ENCODE measurements around the gene MECR.
A peak's percentile ranks its signal among the peaks of the same experiment; 100 is the strongest.

The MECR gene

DNA sequence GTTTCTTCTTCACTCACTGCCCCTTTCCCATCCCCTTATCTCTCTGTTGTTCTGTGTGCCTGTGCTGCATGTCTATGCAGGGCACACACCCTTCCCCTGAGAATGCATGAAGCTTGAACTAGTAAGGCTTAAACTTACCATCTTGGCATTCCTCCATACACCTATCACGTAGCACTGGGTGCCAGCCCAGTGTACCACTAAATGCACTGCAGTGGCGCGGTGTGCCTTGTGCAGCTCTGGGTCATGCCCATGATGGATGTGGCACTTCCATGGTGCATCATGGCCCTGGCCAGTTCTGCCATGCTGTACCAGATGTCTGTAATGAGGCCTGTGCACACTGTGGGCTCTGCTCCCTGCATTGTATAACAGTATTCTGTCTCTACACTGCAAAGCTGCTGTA, 16.3 kb upstream of the MECR start:
- no peaks in the 10 kb centered on the region for H3K9me3 ChIP-seq (ENCODE audit: control insufficient read depth, low read length)
- no peak overlapping the region for H3K4me3 ChIP-seq (ENCODE audit: insufficient read depth, low read depth, low read length, poor library complexity, severe bottlenecking)
- H3K36me3 ChIP-seq (ENCODE audit: control insufficient read depth, insufficient read depth, low read length), result no peaks in the 10 kb centered on the region
- no peaks in the 10 kb centered on the region for H3K4me1 ChIP-seq (ENCODE audit: control insufficient read depth, insufficient read depth, low read length, poor library complexity, severe bottlenecking)
- H3K27me3 ChIP-seq (replicated peaks; ENCODE audit: control insufficient read depth, insufficient read depth, low read length, poor library complexity, severe bottlenecking), result no peaks in the 10 kb centered on the region
- no peak for DNase-seq
- no peak overlapping the region for H3K27ac ChIP-seq (ENCODE audit: insufficient read depth, low read length, poor library complexity, severe bottlenecking)

DNA sequence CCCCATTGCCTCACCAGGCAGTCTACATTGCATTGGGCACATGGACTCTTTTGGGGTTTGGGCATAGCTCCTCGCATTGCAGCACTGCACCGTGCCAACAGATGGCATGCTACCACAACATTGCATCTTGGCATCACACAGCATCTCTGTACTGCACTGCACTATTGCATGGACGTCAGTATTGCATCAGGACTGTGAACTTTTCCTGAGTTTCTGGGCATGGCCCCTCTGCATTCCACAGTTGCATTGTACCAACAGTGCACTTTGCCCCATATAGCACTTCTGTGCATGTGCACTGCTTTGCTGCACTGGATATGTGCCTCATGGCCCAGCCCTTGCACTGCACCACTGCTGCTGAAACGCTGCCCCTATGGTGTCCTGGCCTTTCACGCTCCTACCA, 15.1 kb upstream of the MECR start:
- Histone ChIP-seq H3K9me3 (ENCODE audit: control insufficient read depth, low read length) (no peaks in the 10 kb centered on the region), H3K27me3 (replicated peaks; ENCODE audit: control insufficient read depth, insufficient read depth, low read length, poor library complexity, severe bottlenecking) (no peaks in the 10 kb centered on the region), H3K36me3 (ENCODE audit: control insufficient read depth, insufficient read depth, low read length) (no peaks in the 10 kb centered on the region), H3K4me1 (ENCODE audit: control insufficient read depth, insufficient read depth, low read length, poor library complexity, severe bottlenecking) (no peaks in the 10 kb centered on the region), H3K27ac (ENCODE audit: insufficient read depth, low read length, poor library complexity, severe bottlenecking) (no peak overlapping the region), H3K4me3 (ENCODE audit: insufficient read depth, low read depth, low read length, poor library complexity, severe bottlenecking) (no peak overlapping the region)
- DNase-seq, result no peak

DNA sequence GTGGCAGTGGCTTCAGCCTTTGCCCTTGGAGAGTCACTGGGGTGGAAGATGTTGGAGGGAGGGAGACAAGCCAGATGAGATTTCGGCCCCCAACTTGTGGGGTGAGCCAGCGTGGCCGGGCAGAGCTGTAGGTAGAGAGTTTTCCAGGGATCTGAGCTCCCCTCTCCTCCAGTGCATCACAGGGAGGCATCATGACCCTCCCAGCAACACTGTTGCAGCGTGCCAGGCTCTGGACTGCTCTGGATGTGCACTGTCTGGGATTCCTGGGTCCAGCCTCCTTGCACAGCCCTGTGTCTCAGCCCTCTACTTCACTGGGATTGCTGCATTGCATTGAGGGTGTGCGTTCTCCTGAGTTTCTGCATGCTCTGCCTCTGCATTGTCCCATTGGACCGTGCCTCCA, 14.5 kb upstream of the MECR start:
- Histone ChIP-seq H3K9me3 (ENCODE audit: control insufficient read depth, low read length) (no peaks in the 10 kb centered on the region), H3K4me1 (ENCODE audit: control insufficient read depth, insufficient read depth, low read length, poor library complexity, severe bottlenecking) (no peaks in the 10 kb centered on the region), H3K36me3 (ENCODE audit: control insufficient read depth, insufficient read depth, low read length) (no peaks in the 10 kb centered on the region), H3K27me3 (replicated peaks; ENCODE audit: control insufficient read depth, insufficient read depth, low read length, poor library complexity, severe bottlenecking) (no peaks in the 10 kb centered on the region), H3K27ac (ENCODE audit: insufficient read depth, low read length, poor library complexity, severe bottlenecking) (no peak overlapping the region), H3K4me3 (ENCODE audit: insufficient read depth, low read depth, low read length, poor library complexity, severe bottlenecking) (no peak overlapping the region)
- DNase-seq, result no peak

DNA sequence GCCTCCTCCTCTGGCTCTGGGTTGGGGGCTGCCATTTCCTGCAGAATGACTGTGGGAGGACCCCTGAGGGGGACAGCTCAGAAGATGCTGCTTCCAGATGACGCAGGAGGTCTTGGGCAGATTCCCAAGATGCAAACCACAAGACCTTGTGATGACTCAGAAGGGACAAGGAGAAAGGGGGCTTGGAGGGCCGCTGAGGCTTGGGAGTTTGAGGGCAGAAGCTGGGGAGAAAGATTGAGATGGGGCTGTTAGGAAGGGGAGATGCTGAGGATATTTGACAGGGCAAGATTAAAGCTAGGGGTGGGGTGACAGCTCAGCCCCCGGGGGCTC, 13.1 kb upstream of the MECR start:
- no peaks in the 10 kb centered on the region for H3K9me3 ChIP-seq (ENCODE audit: control insufficient read depth, low read length)
- no peaks in the 10 kb centered on the region for H3K27me3 ChIP-seq (replicated peaks; ENCODE audit: control insufficient read depth, insufficient read depth, low read length, poor library complexity, severe bottlenecking)
- no peaks in the 10 kb centered on the region for H3K36me3 ChIP-seq (ENCODE audit: control insufficient read depth, insufficient read depth, low read length)
- H3K4me1 ChIP-seq (ENCODE audit: control insufficient read depth, insufficient read depth, low read length, poor library complexity, severe bottlenecking), result no peaks in the 10 kb centered on the region
- no peak for DNase-seq
- H3K27ac ChIP-seq (ENCODE audit: insufficient read depth, low read length, poor library complexity, severe bottlenecking), result no peak overlapping the region
- H3K4me3 ChIP-seq (ENCODE audit: insufficient read depth, low read depth, low read length, poor library complexity, severe bottlenecking), result no peak overlapping the region

DNA sequence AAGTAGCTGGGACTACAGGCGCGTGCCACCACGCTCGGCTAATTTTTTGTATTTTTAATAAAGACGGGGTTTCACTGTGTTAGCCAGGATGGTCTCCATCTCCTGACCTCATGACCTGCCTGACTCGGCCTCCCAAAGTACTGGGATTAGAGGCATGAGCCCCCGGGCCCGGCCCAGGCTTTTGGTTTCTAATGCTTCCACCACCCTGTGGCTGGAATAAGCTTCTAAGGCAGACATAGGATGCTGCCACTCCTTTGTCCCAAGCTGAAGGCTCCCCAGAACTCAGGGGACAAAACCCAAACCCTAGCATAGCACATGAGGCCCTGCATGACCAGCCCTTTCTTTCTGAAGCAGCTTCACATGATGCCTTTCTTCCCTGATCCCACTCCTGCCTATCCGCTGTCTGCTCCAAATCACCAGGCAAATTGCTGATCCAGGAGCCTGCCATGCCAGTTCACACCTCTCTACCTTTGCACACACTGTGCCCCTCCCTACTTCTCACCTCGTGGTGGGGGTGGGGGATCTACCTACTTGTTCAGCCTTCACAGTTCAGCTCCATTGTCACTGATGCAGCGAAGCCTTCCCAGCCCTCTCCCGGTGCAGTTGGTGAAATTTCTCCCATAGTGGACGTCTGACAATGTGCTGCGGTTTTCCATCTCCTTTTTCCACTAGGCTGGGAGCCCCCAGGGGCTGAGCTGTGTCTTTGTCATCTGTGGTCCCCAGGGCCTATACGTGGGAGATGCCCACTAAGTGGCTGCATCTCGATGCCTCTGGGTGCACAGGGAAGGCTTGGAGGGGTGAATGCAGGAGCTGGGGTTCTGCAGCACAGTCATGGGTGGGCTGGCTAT, 12.5 kb upstream of the MECR start:
- Histone ChIP-seq H3K27me3 (replicated peaks; ENCODE audit: control insufficient read depth, insufficient read depth, low read length, poor library complexity, severe bottlenecking) (peaks cover 4% of the 10 kb centered on the region), H3K4me1 (ENCODE audit: control insufficient read depth, insufficient read depth, low read length, poor library complexity, severe bottlenecking) (peaks cover 2% of the 10 kb centered on the region), H3K36me3 (ENCODE audit: control insufficient read depth, insufficient read depth, low read length) (no peaks in the 10 kb centered on the region), H3K9me3 (ENCODE audit: control insufficient read depth, low read length) (no peaks in the 10 kb centered on the region), H3K4me3 (ENCODE audit: insufficient read depth, low read depth, low read length, poor library complexity, severe bottlenecking) (no peak overlapping the region), H3K27ac (ENCODE audit: insufficient read depth, low read length, poor library complexity, severe bottlenecking) (no peak overlapping the region)
- no peak for DNase-seq

DNA sequence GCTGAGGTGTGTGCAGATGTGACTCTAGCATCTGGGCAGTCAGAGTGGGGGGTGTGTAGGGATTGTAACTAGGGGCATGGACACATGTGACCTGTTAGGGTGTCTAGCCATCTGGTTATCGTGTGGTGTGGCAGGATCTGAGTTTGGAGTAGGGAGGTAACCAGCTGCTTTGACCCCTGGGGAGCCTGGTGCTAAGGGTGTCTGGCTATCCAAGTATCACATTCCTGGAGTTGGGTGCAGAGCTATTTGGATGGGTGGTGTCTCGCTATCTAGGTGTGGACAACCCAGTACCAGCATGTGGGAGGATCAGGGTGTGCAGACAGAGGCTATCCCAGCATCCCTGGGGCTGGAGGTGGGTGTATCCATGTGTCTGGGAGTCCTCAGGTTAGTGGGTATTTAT, 10.3 kb upstream of the MECR start:
- Histone ChIP-seq H3K36me3 (ENCODE audit: control insufficient read depth, insufficient read depth, low read length) (no peaks in the 10 kb centered on the region), H3K27ac (ENCODE audit: insufficient read depth, low read length, poor library complexity, severe bottlenecking) (no peak overlapping the region), H3K4me3 (ENCODE audit: insufficient read depth, low read depth, low read length, poor library complexity, severe bottlenecking) (no peak overlapping the region), H3K9me3 (ENCODE audit: control insufficient read depth, low read length) (no peaks in the 10 kb centered on the region), H3K27me3 (replicated peaks; ENCODE audit: control insufficient read depth, insufficient read depth, low read length, poor library complexity, severe bottlenecking) (peaks cover 17% of the 10 kb centered on the region), H3K4me1 (ENCODE audit: control insufficient read depth, insufficient read depth, low read length, poor library complexity, severe bottlenecking) (peaks cover 16% of the 10 kb centered on the region)
- no peak for DNase-seq

DNA sequence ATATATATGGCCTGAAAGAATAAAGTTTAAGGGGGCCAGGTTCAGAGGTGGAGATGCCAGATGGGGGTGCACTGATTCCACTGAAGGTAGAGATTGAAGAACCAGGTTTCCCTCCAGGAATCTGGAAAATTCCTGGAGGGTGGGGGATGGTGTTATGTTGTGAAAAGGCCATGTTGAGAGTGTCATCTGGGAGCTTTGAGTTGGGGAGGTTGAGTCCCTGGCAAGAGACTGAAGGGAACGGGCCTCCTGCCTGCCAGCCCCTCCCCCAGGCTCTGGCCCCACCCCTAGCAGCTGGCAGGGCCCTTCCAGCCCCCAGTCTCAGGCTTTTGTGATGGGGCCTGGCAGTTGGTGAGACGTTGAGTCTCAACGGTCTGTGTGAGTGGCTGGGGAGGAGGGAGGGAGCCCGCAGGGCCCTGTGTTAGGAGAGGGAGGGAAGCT, 9.7 kb upstream of the MECR start:
- DNase-seq, result no peak
- H3K4me1 ChIP-seq (ENCODE audit: control insufficient read depth, insufficient read depth, low read length, poor library complexity, severe bottlenecking), result peaks cover 16% of the 10 kb centered on the region
- H3K27me3 ChIP-seq (replicated peaks; ENCODE audit: control insufficient read depth, insufficient read depth, low read length, poor library complexity, severe bottlenecking), result peaks cover 17% of the 10 kb centered on the region

DNA sequence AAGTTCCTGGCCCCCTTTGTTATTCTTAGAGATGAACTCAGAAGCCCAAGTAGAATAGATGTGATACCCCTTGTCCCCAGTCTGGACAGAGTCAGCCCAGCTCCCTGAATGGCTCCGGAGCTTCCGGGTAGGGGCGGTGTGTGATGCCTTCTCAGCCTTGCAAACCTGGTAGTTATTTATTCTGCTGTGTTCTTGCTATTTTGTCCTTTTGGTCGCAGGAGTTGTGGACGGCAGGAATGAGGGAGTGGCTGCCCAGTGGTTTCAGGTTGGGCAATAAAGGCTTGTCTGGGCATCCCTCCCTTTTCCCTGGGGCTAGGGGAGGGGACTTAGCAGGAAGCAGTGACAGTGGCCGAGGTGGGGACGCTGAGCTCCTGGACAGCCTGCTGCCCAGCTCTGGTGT, 8.4 kb upstream of the MECR start:
- H3K4me3 ChIP-seq (ENCODE audit: insufficient read depth, low read depth, low read length, poor library complexity, severe bottlenecking), result no peak overlapping the region
- DNase-seq, result no peak
- no peaks in the 10 kb centered on the region for H3K36me3 ChIP-seq (ENCODE audit: control insufficient read depth, insufficient read depth, low read length)
- no peaks in the 10 kb centered on the region for H3K9me3 ChIP-seq (ENCODE audit: control insufficient read depth, low read length)
- H3K27me3 ChIP-seq (replicated peaks; ENCODE audit: control insufficient read depth, insufficient read depth, low read length, poor library complexity, severe bottlenecking), result peaks cover 17% of the 10 kb centered on the region
- H3K4me1 ChIP-seq (ENCODE audit: control insufficient read depth, insufficient read depth, low read length, poor library complexity, severe bottlenecking), result peaks cover 16% of the 10 kb centered on the region
- no peak overlapping the region for H3K27ac ChIP-seq (ENCODE audit: insufficient read depth, low read length, poor library complexity, severe bottlenecking)

More for the DNA sequence above, 9.7 kb upstream of the MECR start:
- H3K27ac ChIP-seq (ENCODE audit: insufficient read depth, low read length, poor library complexity, severe bottlenecking), result no peak overlapping the region
- no peaks in the 10 kb centered on the region for H3K36me3 ChIP-seq (ENCODE audit: control insufficient read depth, insufficient read depth, low read length)
- H3K9me3 ChIP-seq (ENCODE audit: control insufficient read depth, low read length), result no peaks in the 10 kb centered on the region
- no peak overlapping the region for H3K4me3 ChIP-seq (ENCODE audit: insufficient read depth, low read depth, low read length, poor library complexity, severe bottlenecking)

DNA sequence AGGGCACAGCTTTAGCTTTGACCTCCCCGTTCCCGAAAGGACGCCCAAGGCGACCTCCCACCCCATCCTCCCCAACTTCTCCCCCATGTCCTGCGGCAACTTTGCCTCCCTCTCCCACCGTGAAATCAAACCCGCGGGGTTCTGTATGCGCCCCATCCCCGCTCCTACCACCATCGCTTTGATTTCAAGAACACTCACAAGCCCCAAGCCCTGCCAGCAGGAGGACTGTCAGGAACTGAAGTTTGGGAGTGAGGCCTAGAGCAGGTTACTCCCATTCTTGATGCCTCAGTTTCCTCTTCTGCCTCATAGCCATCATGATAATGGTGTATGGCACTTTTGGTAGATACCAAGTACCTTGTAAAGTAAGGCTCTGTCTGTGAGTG, 7.9 kb upstream of the MECR start:
- Histone ChIP-seq H3K4me1 (ENCODE audit: control insufficient read depth, insufficient read depth, low read length, poor library complexity, severe bottlenecking) (peaks cover 16% of the 10 kb centered on the region), H3K36me3 (ENCODE audit: control insufficient read depth, insufficient read depth, low read length) (no peaks in the 10 kb centered on the region), H3K9me3 (ENCODE audit: control insufficient read depth, low read length) (no peaks in the 10 kb centered on the region), H3K27me3 (replicated peaks; ENCODE audit: control insufficient read depth, insufficient read depth, low read length, poor library complexity, severe bottlenecking) (peaks cover 17% of the 10 kb centered on the region), H3K27ac (ENCODE audit: insufficient read depth, low read length, poor library complexity, severe bottlenecking) (no peak overlapping the region), H3K4me3 (ENCODE audit: insufficient read depth, low read depth, low read length, poor library complexity, severe bottlenecking) (no peak overlapping the region)
- no peak for DNase-seq

DNA sequence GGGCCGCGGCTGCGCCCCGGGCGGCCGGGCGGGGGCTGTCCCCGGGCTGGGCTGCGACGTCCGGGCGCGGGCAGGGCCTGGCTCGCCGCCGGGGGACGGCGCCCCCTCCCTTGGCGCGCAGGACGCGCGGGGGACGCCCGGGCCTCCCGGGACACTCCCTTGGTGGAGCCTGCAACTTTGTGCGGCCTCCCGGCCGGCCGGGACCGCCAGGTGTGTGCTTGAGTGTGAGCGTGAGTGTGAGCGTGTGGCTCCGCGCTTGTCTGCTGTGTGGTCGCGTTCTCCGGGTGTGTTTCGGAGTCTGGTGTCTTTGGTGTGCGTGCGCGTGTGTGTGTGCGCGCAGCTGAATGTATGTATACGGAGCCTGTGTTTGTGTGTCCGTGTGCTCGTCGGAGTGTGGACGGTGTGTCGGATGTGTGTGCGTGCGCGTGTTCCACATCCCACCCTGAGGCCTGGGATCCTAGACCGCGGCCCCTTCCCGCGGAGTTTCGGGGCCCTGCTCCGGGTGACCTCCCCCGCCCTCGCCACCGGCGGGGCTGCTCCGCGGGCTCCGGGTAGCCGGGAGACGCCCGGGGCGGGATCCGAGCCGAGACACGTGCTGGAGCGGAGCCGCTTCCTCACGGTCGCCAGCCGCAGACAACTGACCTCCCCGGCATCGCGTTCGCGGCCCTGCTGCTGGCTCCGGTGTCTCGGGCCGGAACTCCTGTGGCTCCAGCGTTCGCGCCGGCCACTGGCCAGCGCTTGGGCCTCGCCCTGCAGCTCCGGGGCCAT, 7.3 kb upstream of the MECR start:
- no peak for DNase-seq
- peak overlapping the region; percentile 28 for H3K4me3 ChIP-seq (ENCODE audit: insufficient read depth, low read depth, low read length, poor library complexity, severe bottlenecking)
- no peak overlapping the region for H3K27ac ChIP-seq (ENCODE audit: insufficient read depth, low read length, poor library complexity, severe bottlenecking)
- H3K27me3 ChIP-seq (replicated peaks; ENCODE audit: control insufficient read depth, insufficient read depth, low read length, poor library complexity, severe bottlenecking), result peaks cover 17% of the 10 kb centered on the region
- no peaks in the 10 kb centered on the region for H3K9me3 ChIP-seq (ENCODE audit: control insufficient read depth, low read length)
- no peaks in the 10 kb centered on the region for H3K36me3 ChIP-seq (ENCODE audit: control insufficient read depth, insufficient read depth, low read length)
- peaks cover 16% of the 10 kb centered on the region for H3K4me1 ChIP-seq (ENCODE audit: control insufficient read depth, insufficient read depth, low read length, poor library complexity, severe bottlenecking)

All from effector memory CD4-positive, alpha-beta T cell (primary cell).